ENCODE measurements around the gene GABPA. TPM values are rescaled to one million over a fixed set of nuclear protein-coding genes. Genes with fewer than 3 reads are reported as not detected.

The GABPA gene
- total RNA-seq, 1 experiment from 2014 or later, result 24.8 TPM

GRCh38 chr21:25688275-25689155 lies 46.3 kb upstream of the GABPA start:
- Mint-ChIP-seq H3K9me3 (no peaks in the 10 kb centered on the region), H3K27ac (no peak overlapping the region), H3K4me3 (no peak overlapping the region), H3K27me3 (ENCODE audit: low read depth) (no peaks in the 10 kb centered on the region), H3K4me1 (no peaks in the 10 kb centered on the region), H3K36me3 (no peaks in the 10 kb centered on the region)
- DNase-seq (ENCODE audit: low spot score) (no peak), ATAC-seq (no peak)
- ChIA-PET CTCF (no interaction called here), POLR2A (no interaction called here)
- no peak for TF ChIP-seq SMAD4 (CRISPR knock-in tag; IDR thresholded peaks at IDR 0.05)
- no peak for TF ChIP-seq JAZF1 (CRISPR knock-in tag; IDR thresholded peaks at IDR 0.05)
- no peak for TF ChIP-seq ZSCAN18 (CRISPR knock-in tag; IDR thresholded peaks at IDR 0.05)
- no peak for TF ChIP-seq FOXJ3 (CRISPR knock-in tag; IDR thresholded peaks at IDR 0.05; ENCODE audit: borderline replicate concordance)
- TF ChIP-seq NR1H2 (CRISPR knock-in tag; IDR thresholded peaks at IDR 0.05), result no peak
- no peak for TF ChIP-seq E2F4 (CRISPR knock-in tag; IDR thresholded peaks at IDR 0.05; ENCODE audit: borderline replicate concordance, low read depth)
- no peak for TF ChIP-seq SMAD3 (CRISPR knock-in tag; IDR thresholded peaks at IDR 0.05; ENCODE audit: borderline replicate concordance)
- TF ChIP-seq FOXK1 (CRISPR knock-in tag; IDR thresholded peaks at IDR 0.05), result no peak
- TF ChIP-seq ZNF671 (CRISPR knock-in tag; IDR thresholded peaks at IDR 0.05), result no peak
- TF ChIP-seq ZBTB21 (CRISPR knock-in tag; IDR thresholded peaks at IDR 0.05; ENCODE audit: borderline replicate concordance), result no peak
- no peak for TF ChIP-seq RORB (CRISPR knock-in tag; IDR thresholded peaks at IDR 0.05)
- no peak for TF ChIP-seq ZNF423 (CRISPR knock-in tag; IDR thresholded peaks at IDR 0.05)
- no peak for TF ChIP-seq NFYB (CRISPR knock-in tag; conservative IDR thresholded peaks at IDR 0.05; ENCODE audit: low read depth)
- TF ChIP-seq ETV6 (CRISPR knock-in tag; IDR thresholded peaks at IDR 0.05), result no peak
- TF ChIP-seq ATF1 (CRISPR knock-in tag; IDR thresholded peaks at IDR 0.05), result no peak

GRCh38 chr21:25689226-25689625 lies 45.5 kb upstream of the GABPA start:
- Mint-ChIP-seq H3K4me1 (no peaks in the 10 kb centered on the region), H3K9me3 (no peaks in the 10 kb centered on the region), H3K36me3 (no peaks in the 10 kb centered on the region), H3K4me3 (no peak overlapping the region), H3K27me3 (ENCODE audit: low read depth) (no peaks in the 10 kb centered on the region), H3K27ac (no peak overlapping the region)
- CTCF ChIA-PET, result no interaction called here
- TF ChIP-seq AR (CRISPR knock-in tag; IDR thresholded peaks at IDR 0.05) (no peak), ZNF671 (CRISPR knock-in tag; IDR thresholded peaks at IDR 0.05) (no peak), FOXJ3 (CRISPR knock-in tag; IDR thresholded peaks at IDR 0.05; ENCODE audit: borderline replicate concordance) (no peak), NFATC4 (CRISPR knock-in tag; IDR thresholded peaks at IDR 0.05) (no peak), HMGA2 (CRISPR knock-in tag; IDR thresholded peaks at IDR 0.05) (no peak), TEAD4 (CRISPR knock-in tag; IDR thresholded peaks at IDR 0.05) (no peak), ATF1 (CRISPR knock-in tag; IDR thresholded peaks at IDR 0.05) (no peak)
- TF ChIP-seq, protein P1, sequence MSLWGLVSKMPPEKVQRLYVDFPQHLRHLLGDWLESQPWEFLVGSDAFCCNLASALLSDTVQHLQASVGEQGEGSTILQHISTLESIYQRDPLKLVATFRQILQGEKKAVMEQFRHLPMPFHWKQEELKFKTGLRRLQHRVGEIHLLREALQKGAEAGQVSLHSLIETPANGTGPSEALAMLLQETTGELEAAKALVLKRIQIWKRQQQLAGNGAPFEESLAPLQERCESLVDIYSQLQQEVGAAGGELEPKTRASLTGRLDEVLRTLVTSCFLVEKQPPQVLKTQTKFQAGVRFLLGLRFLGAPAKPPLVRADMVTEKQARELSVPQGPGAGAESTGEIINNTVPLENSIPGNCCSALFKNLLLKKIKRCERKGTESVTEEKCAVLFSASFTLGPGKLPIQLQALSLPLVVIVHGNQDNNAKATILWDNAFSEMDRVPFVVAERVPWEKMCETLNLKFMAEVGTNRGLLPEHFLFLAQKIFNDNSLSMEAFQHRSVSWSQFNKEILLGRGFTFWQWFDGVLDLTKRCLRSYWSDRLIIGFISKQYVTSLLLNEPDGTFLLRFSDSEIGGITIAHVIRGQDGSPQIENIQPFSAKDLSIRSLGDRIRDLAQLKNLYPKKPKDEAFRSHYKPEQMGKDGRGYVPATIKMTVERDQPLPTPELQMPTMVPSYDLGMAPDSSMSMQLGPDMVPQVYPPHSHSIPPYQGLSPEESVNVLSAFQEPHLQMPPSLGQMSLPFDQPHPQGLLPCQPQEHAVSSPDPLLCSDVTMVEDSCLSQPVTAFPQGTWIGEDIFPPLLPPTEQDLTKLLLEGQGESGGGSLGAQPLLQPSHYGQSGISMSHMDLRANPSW (CRISPR knock-in tag; conservative IDR thresholded peaks at IDR 0.05; ENCODE audit: low read depth), result no peak
- TF ChIP-seq, protein P2, sequence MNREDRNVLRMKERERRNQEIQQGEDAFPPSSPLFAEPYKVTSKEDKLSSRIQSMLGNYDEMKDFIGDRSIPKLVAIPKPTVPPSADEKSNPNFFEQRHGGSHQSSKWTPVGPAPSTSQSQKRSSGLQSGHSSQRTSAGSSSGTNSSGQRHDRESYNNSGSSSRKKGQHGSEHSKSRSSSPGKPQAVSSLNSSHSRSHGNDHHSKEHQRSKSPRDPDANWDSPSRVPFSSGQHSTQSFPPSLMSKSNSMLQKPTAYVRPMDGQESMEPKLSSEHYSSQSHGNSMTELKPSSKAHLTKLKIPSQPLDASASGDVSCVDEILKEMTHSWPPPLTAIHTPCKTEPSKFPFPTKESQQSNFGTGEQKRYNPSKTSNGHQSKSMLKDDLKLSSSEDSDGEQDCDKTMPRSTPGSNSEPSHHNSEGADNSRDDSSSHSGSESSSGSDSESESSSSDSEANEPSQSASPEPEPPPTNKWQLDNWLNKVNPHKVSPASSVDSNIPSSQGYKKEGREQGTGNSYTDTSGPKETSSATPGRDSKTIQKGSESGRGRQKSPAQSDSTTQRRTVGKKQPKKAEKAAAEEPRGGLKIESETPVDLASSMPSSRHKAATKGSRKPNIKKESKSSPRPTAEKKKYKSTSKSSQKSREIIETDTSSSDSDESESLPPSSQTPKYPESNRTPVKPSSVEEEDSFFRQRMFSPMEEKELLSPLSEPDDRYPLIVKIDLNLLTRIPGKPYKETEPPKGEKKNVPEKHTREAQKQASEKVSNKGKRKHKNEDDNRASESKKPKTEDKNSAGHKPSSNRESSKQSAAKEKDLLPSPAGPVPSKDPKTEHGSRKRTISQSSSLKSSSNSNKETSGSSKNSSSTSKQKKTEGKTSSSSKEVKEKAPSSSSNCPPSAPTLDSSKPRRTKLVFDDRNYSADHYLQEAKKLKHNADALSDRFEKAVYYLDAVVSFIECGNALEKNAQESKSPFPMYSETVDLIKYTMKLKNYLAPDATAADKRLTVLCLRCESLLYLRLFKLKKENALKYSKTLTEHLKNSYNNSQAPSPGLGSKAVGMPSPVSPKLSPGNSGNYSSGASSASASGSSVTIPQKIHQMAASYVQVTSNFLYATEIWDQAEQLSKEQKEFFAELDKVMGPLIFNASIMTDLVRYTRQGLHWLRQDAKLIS (CRISPR knock-in tag; IDR thresholded peaks at IDR 0.05; ENCODE audit: borderline replicate concordance), result no peak
- ATAC-seq (no peak), DNase-seq (ENCODE audit: low spot score) (no peak)
- POLR2A ChIA-PET, result no interaction called here
